IMR-90 (cell line): Measurements from ENCODE around the gene EMILIN2. TPM values are rescaled to one million over a fixed set of nuclear protein-coding genes. Genes with fewer than 3 reads are reported as not detected.

Source experiments
- ATAC-seq: fragments of 200-7000 bp; cut with Tn5 transposase; 2 replicates; pipeline ENCODE4 v1.9.1; 2020; ENCODE audit warnings: low read depth, mild to moderate bottlenecking, moderate library complexity
- BruUV-seq: library from RNA; stranded (reverse); fragments of 400-500 nt; replicated peaks from 2 replicates; lab custom pipeline; 2021; lab: Mats Ljungman, UMichigan
- CTCF ChIA-PET: fragments of 300-600 bp; formaldehyde crosslinking; extraction: SDS; loops from one replicate; lab custom pipeline; 2021; ENCODE audit warnings: antibody characterized with exemption; lab: Yijun Ruan, JAX
- POLR2A ChIA-PET: fragments of 300-600 bp; sonication (Branson Sonifier 250); formaldehyde crosslinking; loops from one replicate; lab custom pipeline; 2022; ENCODE audit warnings: antibody characterized with exemption; ENCODE audit not compliant: unreplicated experiment; lab: Charles Lee
- DNase-seq: peaks from one replicate; pipeline ENCODE4 v3.0.0; 2013
- H2AFZ ChIP-seq: replicated peaks from 2 replicates; pipeline ENCODE3; 2013; ENCODE audit warnings: low read length, mild to moderate bottlenecking; ENCODE audit not compliant: poor library complexity
- H2AK5ac ChIP-seq: 2 replicates; pipeline ENCODE4 v1.6.1; 2013; ENCODE audit warnings: low read depth, low read length, inconsistent platforms
- H2AK9ac ChIP-seq: replicated peaks from 2 replicates; pipeline ENCODE3; 2013; ENCODE audit warnings: mild to moderate bottlenecking, low read depth, low read length, moderate library complexity; ENCODE audit not compliant: poor library complexity
- H2BK120ac ChIP-seq: 2 replicates; pipeline ENCODE4 v1.6.1; 2013; ENCODE audit warnings: low read depth, low read length, inconsistent platforms
- H2BK15ac ChIP-seq: 3 replicates; pipeline ENCODE4 v1.6.1; 2013; ENCODE audit warnings: low read depth, low read length, inconsistent platforms
- H2BK20ac ChIP-seq: 2 replicates; pipeline ENCODE4 v1.6.1; 2013; ENCODE audit warnings: low read depth, mild to moderate bottlenecking, inconsistent platforms, low read length, moderate library complexity
- H2BK5ac ChIP-seq: 2 replicates; pipeline ENCODE4 v1.6.1; 2013; ENCODE audit warnings: mild to moderate bottlenecking, low read depth, low read length, inconsistent platforms; ENCODE audit not compliant: poor library complexity, severe bottlenecking
- H3K14ac ChIP-seq: replicated peaks from 2 replicates; pipeline ENCODE4 v1.6.1; 2013; ENCODE audit warnings: low read depth, low read length, inconsistent platforms
- H3K18ac ChIP-seq: 2 replicates; pipeline ENCODE4 v1.6.1; 2013; ENCODE audit warnings: low read depth, low read length, control low read depth
- H3K23ac ChIP-seq: 2 replicates; pipeline ENCODE4 v1.6.1; 2013; ENCODE audit warnings: low read depth, low read length, inconsistent platforms
- H3K27ac ChIP-seq: 2 replicates; pipeline ENCODE4 v1.5.1; 2013; ENCODE audit warnings: mild to moderate bottlenecking, control low read depth, low read length; ENCODE audit not compliant: insufficient read depth
- H3K27me3 ChIP-seq: 2 replicates; pipeline ENCODE4 v1.6.1; 2013; ENCODE audit warnings: low read length; ENCODE audit not compliant: control insufficient read depth, insufficient read depth
- H3K36me3 ChIP-seq: 2 replicates; pipeline ENCODE4 v1.6.1; 2013; ENCODE audit warnings: low read length, mixed read lengths; ENCODE audit not compliant: control insufficient read depth, insufficient read depth
- H3K4ac ChIP-seq: 2 replicates; pipeline ENCODE4 v1.6.1; 2013; ENCODE audit warnings: low read depth, low read length, inconsistent platforms
- H3K4me1 ChIP-seq: 2 replicates; pipeline ENCODE4 v1.6.1; 2013; ENCODE audit warnings: low read length, mixed read lengths; ENCODE audit not compliant: control insufficient read depth, insufficient read depth
- H3K4me2 ChIP-seq: 2 replicates; pipeline ENCODE4 v1.6.1; 2013; ENCODE audit warnings: low read depth, mild to moderate bottlenecking, control low read depth, low read length, moderate library complexity
- H3K4me3 ChIP-seq: 2 replicates; pipeline ENCODE4 v1.5.1; 2013; ENCODE audit warnings: low read depth, mild to moderate bottlenecking, control low read depth, low read length, moderate library complexity; ENCODE audit not compliant: insufficient read depth
- H3K56ac ChIP-seq: 2 replicates; pipeline ENCODE4 v1.6.1; 2013; ENCODE audit warnings: low read length, inconsistent platforms; ENCODE audit not compliant: insufficient read depth; ENCODE audit errors: extremely low read depth
- H3K79me1 ChIP-seq, 2 experiments: 2 replicates each; pipeline ENCODE4 v1.6.1; 2013; ENCODE audit warnings: low read length in 2 of 2, inconsistent platforms in 1 of 2, low read depth in 1 of 2
- H3K9ac ChIP-seq: 2 replicates; pipeline ENCODE4 v1.6.1; 2013; ENCODE audit warnings: low read depth, low read length, control low read depth
- H3K9me1 ChIP-seq: 2 replicates; pipeline ENCODE4 v1.6.1; 2013; ENCODE audit warnings: low read length, inconsistent platforms; ENCODE audit not compliant: insufficient read depth
- H3K9me3 ChIP-seq: 2 replicates; pipeline ENCODE4 v1.6.1; 2013; ENCODE audit warnings: low read length; ENCODE audit not compliant: control insufficient read depth, insufficient read depth
- H4K20me1 ChIP-seq: 2 replicates; pipeline ENCODE4 v1.6.1; 2013; ENCODE audit warnings: low read length, inconsistent platforms; ENCODE audit not compliant: insufficient read depth
- H4K5ac ChIP-seq: 2 replicates; pipeline ENCODE4 v1.6.1; 2013; ENCODE audit warnings: mild to moderate bottlenecking, low read depth, low read length, control low read depth
- H4K8ac ChIP-seq, 2 experiments: 2 replicates each; pipeline ENCODE4 v1.6.1; 2013; ENCODE audit warnings: low read depth in 2 of 2, low read length in 2 of 2, control low read depth in 1 of 2, inconsistent platforms in 1 of 2
- H4K91ac ChIP-seq: 2 replicates; pipeline ENCODE4 v1.6.1; 2013; ENCODE audit warnings: low read depth, low read length, inconsistent platforms; ENCODE audit not compliant: insufficient read depth
- CEBPB ChIP-seq: IDR thresholded peaks from 2 replicates; pipeline ENCODE4 v1.6.1; 2012; ENCODE audit warnings: low read depth, low read length, improper control_type of control experiment
- CTCF ChIP-seq: conservative IDR thresholded peaks from 2 replicates; pipeline ENCODE4 v1.5.1; 2012; ENCODE audit warnings: mild to moderate bottlenecking, low read depth, low read length, improper control_type of control experiment
- MAFK ChIP-seq: IDR thresholded peaks from 2 replicates; pipeline ENCODE4 v1.6.1; 2012; ENCODE audit warnings: low read depth, low read length, improper control_type of control experiment
- MAZ ChIP-seq: IDR thresholded peaks from 2 replicates; pipeline ENCODE4 v1.6.1; 2012; ENCODE audit warnings: low read depth, mild to moderate bottlenecking, low read length, improper control_type of control experiment, moderate library complexity, borderline replicate concordance
- MXI1 ChIP-seq: IDR thresholded peaks from 2 replicates; pipeline ENCODE4 v1.6.1; 2012; ENCODE audit warnings: low read depth, mild to moderate bottlenecking, low read length, moderate library complexity, borderline replicate concordance
- POLR2A ChIP-seq: IDR thresholded peaks from 2 replicates; pipeline ENCODE4 v1.6.1; 2012; ENCODE audit warnings: mild to moderate bottlenecking, low read depth, low read length
- RAD21 ChIP-seq: IDR thresholded peaks from 2 replicates; pipeline ENCODE4 v1.6.1; 2012; ENCODE audit warnings: low read length, improper control_type of control experiment
- RCOR1 ChIP-seq: IDR thresholded peaks from 2 replicates; pipeline ENCODE4 v1.6.1; 2012; ENCODE audit warnings: mild to moderate bottlenecking, low read length, improper control_type of control experiment; ENCODE audit not compliant: insufficient replicate concordance
- whole genome bisulfite sequencing, 2 experiments: methylation state at CpG; one replicate each; pipeline versions ENCODE4 v1.1.5 to v1.1.7; 2013; ENCODE audit warnings: missing lambda C conversion rate in 2 of 2; ENCODE audit not compliant: insufficient read length in 1 of 2; ENCODE audit errors: extremely low coverage in 2 of 2; 5-methylcytosine and 5-hydroxymethylcytosine counted together
- dilution Hi-C: fragments of 300-500 bp; cut with HindIII; formaldehyde crosslinking; loops from one replicate; pipeline ENCODE4 v1.14.3; 2018; ENCODE audit warnings: low sequenced_read_pairs; ENCODE audit not compliant: unreplicated experiment
- in situ Hi-C: fragments of 300-500 bp; cut with MboI; formaldehyde crosslinking; loops from 3 replicates; pipeline ENCODE4 v1.14.3; 2019; ENCODE audit warnings: low sequenced_read_pairs, inconsistent platforms, mixed read lengths
- intact Hi-C: fragments of 100-400 bp; cut with micrococcal nuclease; formaldehyde crosslinking; loops from 2 replicates; pipeline ENCODE4 v1.10.0; 2022
- polyA plus RNA-seq, 3 experiments: library from polyadenylated mRNA; depleted of rRNA; stranded (reverse); fragments of >200 nt; gene quantifications; 2 replicates each; pipeline ENCODE4 v1.2.3, GENCODE V29; 2012; ENCODE audit warnings: low replicate concordance in 1 of 3
- total RNA-seq: library from RNA; depleted of rRNA; stranded (reverse); fragments of >200 nt; gene quantifications from 2 replicates; pipeline ENCODE4 v1.2.3, GENCODE V29; 2012

The EMILIN2 gene
- total and polyA plus RNA-seq, 2 of the 4 experiments (the other 2 are of a cell fraction): under 0.01 to 0.14 TPM

- peaks cover 56% of the 10 kb centered on the region for H3K36me3 ChIP-seq
- no peak overlapping the region for H2AK9ac ChIP-seq
- WGBS, 2 experiments: no CpG with 5 or more reads among the region's 4 CpGs
- no peak overlapping the region for H2AK5ac ChIP-seq
- intact Hi-C loops (no loop called here), dilution Hi-C loops (no loop called here), in situ Hi-C loops (no loop called here)
- H3K79me1 ChIP-seq: peaks cover 0 to 5% of the 10 kb centered on the region in 2 experiments; a peak in 1 of 4 replicates
- no TSS peak for BruUV-seq
- H2BK15ac ChIP-seq: no peak overlapping the region
- no peak overlapping the region for H4K5ac ChIP-seq
- H4K91ac ChIP-seq: no peak overlapping the region
- H3K9me3 ChIP-seq: no peaks in the 10 kb centered on the region
- H3K9me1 ChIP-seq: no peaks in the 10 kb centered on the region
- no peak overlapping the region for H3K56ac ChIP-seq
- no peak overlapping the region for H3K14ac ChIP-seq
- no peak overlapping the region for H3K9ac ChIP-seq
- H3K23ac ChIP-seq: no peak overlapping the region
- H4K20me1 ChIP-seq: no peaks in the 10 kb centered on the region
- no peak overlapping the region for H3K18ac ChIP-seq
- no peak overlapping the region for H2BK120ac ChIP-seq
- DNase-seq: no peak
- 0 out of 2 replicates have a peak, but pooled peaks cover 1% of the 10 kb centered on the region for H3K4me1 ChIP-seq
- H2BK20ac ChIP-seq: no peak overlapping the region
- no peak overlapping the region for H3K4me3 ChIP-seq
- ChIA-PET CTCF (interaction anchor here (0.5 kb wide), 1 partner anchor 56 kb away, joined by 3 read pairs; no protein-coding TSS in a partner anchor), POLR2A (no interaction called here)
- H3K4ac ChIP-seq: no peak overlapping the region
- no peak overlapping the region for H3K4me2 ChIP-seq
- H3K27me3 ChIP-seq: no peaks in the 10 kb centered on the region
- no peak overlapping the region for H2AFZ ChIP-seq
- no peak overlapping the region for H2BK5ac ChIP-seq
- no peak for ATAC-seq
- no peak overlapping the region for H3K27ac ChIP-seq
- no peak overlapping the region for H4K8ac ChIP-seq
- TF ChIP-seq RCOR1: no peak
- no peak for TF ChIP-seq MAFK
- no peak for TF ChIP-seq CTCF
- TF ChIP-seq MXI1: no peak
- no peak for TF ChIP-seq CEBPB
- TF ChIP-seq POLR2A: no peak
- no peak for TF ChIP-seq RAD21
- TF ChIP-seq MAZ: no peak
Measured at GRCh38 chr18:2926528-2926927, 79.7 kb downstream of the EMILIN2 start.
